ENCODE measurements around the gene BACH2. TPM values are rescaled to one million over a fixed set of nuclear protein-coding genes. Genes with fewer than 3 reads are reported as not detected.

Gene BACH2
- total and polyA plus RNA-seq, 2 donors (not counting 1 experiment from before 2014, with no cell fraction given), result 2.2 to 2.6 TPM

DNA sequence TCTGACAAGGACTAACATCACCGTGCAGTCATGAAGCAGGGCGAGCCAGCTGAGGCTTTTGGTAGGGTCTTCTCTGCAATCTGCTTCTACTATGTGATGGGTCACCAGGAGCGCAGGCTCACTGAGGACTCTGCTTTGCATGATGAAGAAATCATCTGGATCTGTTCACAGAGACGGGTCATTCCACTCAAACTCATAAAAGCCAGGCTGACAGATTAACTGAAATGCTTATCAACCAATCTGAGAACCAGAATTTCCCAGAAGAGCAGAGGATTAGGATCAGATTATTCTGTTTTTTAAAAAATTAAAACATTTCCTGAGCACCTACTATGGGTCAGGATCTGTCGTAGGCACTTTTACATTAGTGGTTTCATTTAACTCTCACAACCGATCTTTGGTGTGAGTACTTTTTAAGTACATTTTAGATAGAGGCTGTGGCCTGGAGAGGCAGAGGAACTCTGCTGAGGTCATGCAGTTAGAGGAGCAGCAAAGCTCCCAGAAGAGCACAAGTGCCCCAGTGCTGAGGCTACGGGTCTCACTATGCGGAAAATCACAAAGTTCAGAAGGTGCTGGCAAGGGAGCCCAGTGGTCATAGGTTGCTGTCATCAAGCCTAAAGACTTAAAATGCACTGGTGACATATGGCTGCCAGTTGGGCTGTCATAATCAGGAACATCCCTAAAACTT, 109.1 kb downstream of the BACH2 start:
- no peak for TF ChIP-seq EZH2 (IDR thresholded peaks at IDR 0.05; ENCODE audit: low read length, missing control alignments)
- TF ChIP-seq, protein P1, sequence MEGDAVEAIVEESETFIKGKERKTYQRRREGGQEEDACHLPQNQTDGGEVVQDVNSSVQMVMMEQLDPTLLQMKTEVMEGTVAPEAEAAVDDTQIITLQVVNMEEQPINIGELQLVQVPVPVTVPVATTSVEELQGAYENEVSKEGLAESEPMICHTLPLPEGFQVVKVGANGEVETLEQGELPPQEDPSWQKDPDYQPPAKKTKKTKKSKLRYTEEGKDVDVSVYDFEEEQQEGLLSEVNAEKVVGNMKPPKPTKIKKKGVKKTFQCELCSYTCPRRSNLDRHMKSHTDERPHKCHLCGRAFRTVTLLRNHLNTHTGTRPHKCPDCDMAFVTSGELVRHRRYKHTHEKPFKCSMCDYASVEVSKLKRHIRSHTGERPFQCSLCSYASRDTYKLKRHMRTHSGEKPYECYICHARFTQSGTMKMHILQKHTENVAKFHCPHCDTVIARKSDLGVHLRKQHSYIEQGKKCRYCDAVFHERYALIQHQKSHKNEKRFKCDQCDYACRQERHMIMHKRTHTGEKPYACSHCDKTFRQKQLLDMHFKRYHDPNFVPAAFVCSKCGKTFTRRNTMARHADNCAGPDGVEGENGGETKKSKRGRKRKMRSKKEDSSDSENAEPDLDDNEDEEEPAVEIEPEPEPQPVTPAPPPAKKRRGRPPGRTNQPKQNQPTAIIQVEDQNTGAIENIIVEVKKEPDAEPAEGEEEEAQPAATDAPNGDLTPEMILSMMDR (conservative IDR thresholded peaks at IDR 0.05 in 1 of 2, IDR thresholded peaks at IDR 0.05 in 1 of 2; ENCODE audit: low read depth in 1 of 2, low read length in 2 of 2), result no peak
- Histone ChIP-seq H3K4me2 (ENCODE audit: extremely low read depth, insufficient read depth, low read length) (peak overlapping the region; percentile 52), H3K79me2 (ENCODE audit: control insufficient read depth, insufficient read depth, low read length) (no peaks in the 10 kb centered on the region), H4K20me1 (ENCODE audit: control insufficient read depth, extremely low read depth, insufficient read depth, low read length) (no peaks in the 10 kb centered on the region), H3K36me3 (ENCODE audit: control insufficient read depth, insufficient read depth, low read length) (no peaks in the 10 kb centered on the region), H3K9me3 (ENCODE audit: control insufficient read depth, insufficient read depth, low read depth, low read length) (no peaks in the 10 kb centered on the region), H3K27ac (ENCODE audit: insufficient read depth, low read length) (no peak overlapping the region), H3K9ac (ENCODE audit: insufficient read depth, low read length) (no peak overlapping the region), H3K4me3 (replicated peaks in 1 of 4; ENCODE audit: control extremely low read depth in 1 of 4, insufficient read depth in 1 of 4, low read depth in 3 of 4, low read length in 4 of 4) (no peak overlapping the region), H2AFZ (ENCODE audit: low read length) (peak overlapping the region; percentile 30), H3K4me1 (ENCODE audit: control insufficient read depth, extremely low read depth, insufficient read depth, low read length) (peaks cover 5% of the 10 kb centered on the region), H3K27me3 (ENCODE audit: control insufficient read depth, insufficient read depth, low read length) (no peaks in the 10 kb centered on the region)
- DNase-seq (ENCODE audit: low read depth in 2 of 2), result no peak

DNA sequence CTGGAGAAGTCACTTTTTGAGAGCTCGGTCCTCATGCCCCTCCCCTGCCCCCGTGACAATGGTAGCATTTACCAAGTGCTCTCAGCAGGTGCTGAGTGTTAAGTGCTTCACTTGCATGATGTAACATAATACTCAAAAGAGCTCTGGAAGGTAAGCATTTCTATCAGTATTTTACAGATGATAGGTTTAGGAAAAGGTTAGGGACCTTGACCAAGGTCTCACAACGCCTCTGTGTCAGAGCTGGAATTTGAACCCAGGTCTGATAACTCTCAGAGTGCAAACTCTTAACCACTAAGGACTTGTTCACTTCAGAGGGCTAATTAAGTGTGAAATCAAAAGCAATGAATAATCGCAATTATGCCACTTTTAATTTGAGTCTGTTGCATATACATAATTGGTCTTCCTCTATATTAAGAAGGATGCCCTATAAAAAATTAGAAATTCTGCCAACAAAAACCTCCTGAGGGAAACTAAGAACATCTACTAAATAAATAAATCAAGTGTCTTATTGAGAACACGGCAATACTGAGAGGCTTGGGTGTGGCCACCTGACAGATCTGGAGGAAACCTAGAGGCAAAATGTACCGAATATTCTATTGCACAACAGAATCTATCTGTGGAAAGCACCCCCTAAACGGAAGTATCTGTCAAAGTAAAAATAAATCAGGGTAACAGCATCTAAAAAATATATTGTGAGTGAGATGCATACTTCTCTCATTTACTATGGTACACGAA, 109.8 kb downstream of the BACH2 start:
- no peak overlapping the region for H3K9ac ChIP-seq (ENCODE audit: insufficient read depth, low read length)
- no peak overlapping the region for H3K4me3 ChIP-seq (replicated peaks in 1 of 4; ENCODE audit: control extremely low read depth in 1 of 4, insufficient read depth in 1 of 4, low read depth in 3 of 4, low read length in 4 of 4)
- no peaks in the 10 kb centered on the region for H3K9me3 ChIP-seq (ENCODE audit: control insufficient read depth, insufficient read depth, low read depth, low read length)
- no peak overlapping the region for H3K27ac ChIP-seq (ENCODE audit: insufficient read depth, low read length)
- no peaks in the 10 kb centered on the region for H3K79me2 ChIP-seq (ENCODE audit: control insufficient read depth, insufficient read depth, low read length)
- no peak overlapping the region for H2AFZ ChIP-seq (ENCODE audit: low read length)
- TF ChIP-seq, protein P1 (conservative IDR thresholded peaks at IDR 0.05 in 1 of 2, IDR thresholded peaks at IDR 0.05 in 1 of 2; ENCODE audit: low read depth in 1 of 2, low read length in 2 of 2), result no peak
- TF ChIP-seq EZH2 (IDR thresholded peaks at IDR 0.05; ENCODE audit: low read length, missing control alignments), result no peak
- no peaks in the 10 kb centered on the region for H3K27me3 ChIP-seq (ENCODE audit: control insufficient read depth, insufficient read depth, low read length)
- H3K4me1 ChIP-seq (ENCODE audit: control insufficient read depth, extremely low read depth, insufficient read depth, low read length), result peaks cover 5% of the 10 kb centered on the region
- H4K20me1 ChIP-seq (ENCODE audit: control insufficient read depth, extremely low read depth, insufficient read depth, low read length), result no peaks in the 10 kb centered on the region
- no peaks in the 10 kb centered on the region for H3K36me3 ChIP-seq (ENCODE audit: control insufficient read depth, insufficient read depth, low read length)
- H3K4me2 ChIP-seq (ENCODE audit: extremely low read depth, insufficient read depth, low read length), result peak overlapping the region; percentile 18
- no peak for DNase-seq (ENCODE audit: low read depth in 2 of 2)

DNA sequence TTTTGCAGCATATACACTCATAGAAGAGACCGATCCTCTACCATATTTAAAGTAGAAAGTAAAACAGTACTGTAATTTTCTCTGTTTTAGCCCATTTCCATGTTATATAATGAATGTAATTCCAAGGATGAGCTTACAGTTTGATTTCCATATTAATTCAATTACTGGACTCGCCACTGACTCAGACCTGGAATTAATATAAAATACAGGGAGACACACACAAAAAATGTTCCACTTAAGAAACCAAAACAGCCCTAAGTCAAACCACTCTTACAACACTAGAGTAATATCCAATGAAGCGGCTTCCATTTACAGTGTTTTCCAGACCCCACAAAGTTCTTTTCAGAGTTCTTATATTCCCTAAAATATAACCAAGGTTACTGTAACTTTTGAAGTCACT, 110.6 kb downstream of the BACH2 start:
- H3K27me3 ChIP-seq (ENCODE audit: control insufficient read depth, insufficient read depth, low read length), result no peaks in the 10 kb centered on the region
- DNase-seq (ENCODE audit: low read depth in 2 of 2), result no peak
- no peak overlapping the region for H3K9ac ChIP-seq (ENCODE audit: insufficient read depth, low read length)

More for the DNA sequence above, 110.6 kb downstream of the BACH2 start:
- H3K9me3 ChIP-seq (ENCODE audit: control insufficient read depth, insufficient read depth, low read depth, low read length), result no peaks in the 10 kb centered on the region
- H3K27ac ChIP-seq (ENCODE audit: insufficient read depth, low read length), result no peak overlapping the region
- no peaks in the 10 kb centered on the region for H4K20me1 ChIP-seq (ENCODE audit: control insufficient read depth, extremely low read depth, insufficient read depth, low read length)
- TF ChIP-seq, protein P1 (conservative IDR thresholded peaks at IDR 0.05 in 1 of 2, IDR thresholded peaks at IDR 0.05 in 1 of 2; ENCODE audit: low read depth in 1 of 2, low read length in 2 of 2), result no peak
- TF ChIP-seq EZH2 (IDR thresholded peaks at IDR 0.05; ENCODE audit: low read length, missing control alignments), result no peak
- H3K4me2 ChIP-seq (ENCODE audit: extremely low read depth, insufficient read depth, low read length), result no peak overlapping the region
- H3K4me1 ChIP-seq (ENCODE audit: control insufficient read depth, extremely low read depth, insufficient read depth, low read length), result peaks cover 5% of the 10 kb centered on the region
- no peak overlapping the region for H3K4me3 ChIP-seq (replicated peaks in 1 of 4; ENCODE audit: control extremely low read depth in 1 of 4, insufficient read depth in 1 of 4, low read depth in 3 of 4, low read length in 4 of 4)
- H3K36me3 ChIP-seq (ENCODE audit: control insufficient read depth, insufficient read depth, low read length), result no peaks in the 10 kb centered on the region
- no peak overlapping the region for H2AFZ ChIP-seq (ENCODE audit: low read length)
- no peaks in the 10 kb centered on the region for H3K79me2 ChIP-seq (ENCODE audit: control insufficient read depth, insufficient read depth, low read length)

All from fibroblast of lung (primary cell).